ENCODE measurements around the gene THAP7. TPM values are rescaled to one million over a fixed set of nuclear protein-coding genes. Genes with fewer than 3 reads are reported as not detected.
"Not testable (repeated sequence)": the region's sequence is repeated elsewhere in the genome, so short reads cannot be mapped to it uniquely, and the experiment has no call there.

THAP7 gene
- total RNA-seq, 1 donor from 2014 or later, result 14.7 TPM

- no peak overlapping the region for H3K4me3 ChIP-seq
- H3K36me3 ChIP-seq, result no peaks in the 10 kb centered on the region
- DNase-seq (ENCODE audit: low spot score), result no peak
- H3K27ac Mint-ChIP-seq, result no peak overlapping the region
- H2AFZ ChIP-seq (replicated peaks), result no peak overlapping the region
- H3F3A ChIP-seq (ENCODE audit: low read depth), result peaks cover 6% of the 10 kb centered on the region
- H3K36me3 Mint-ChIP-seq, result no peaks in the 10 kb centered on the region
- peaks cover 9% of the 10 kb centered on the region for H3K27me3 Mint-ChIP-seq (ENCODE audit: insufficient read depth, low read depth)
- H3K79me2 ChIP-seq (ENCODE audit: low read depth), result no peaks in the 10 kb centered on the region
- H3K9me3 ChIP-seq (ENCODE audit: low read depth), result no peaks in the 10 kb centered on the region
- peaks cover 41% of the 10 kb centered on the region for H3K4me1 Mint-ChIP-seq
- H3K4me1 ChIP-seq, result peaks cover 8% of the 10 kb centered on the region
- H4K20me1 ChIP-seq (ENCODE audit: low read depth), result no peaks in the 10 kb centered on the region
- H3K4me3 Mint-ChIP-seq, result no peak overlapping the region
- no peak overlapping the region for H3K27ac ChIP-seq
- peaks cover 20% of the 10 kb centered on the region for H3K27me3 ChIP-seq
- no peak overlapping the region for H3K4me2 ChIP-seq
- H3K9ac ChIP-seq, result no peak overlapping the region
- no peak for TF ChIP-seq EZH2 (IDR thresholded peaks at IDR 0.05)
- TF ChIP-seq CTCF (IDR thresholded peaks at IDR 0.05), result no peak
- no peak for TF ChIP-seq EZH2phosphoT487 (IDR thresholded peaks at IDR 0.05)
- H3K9me3 Mint-ChIP-seq, result no peaks in the 10 kb centered on the region
Measured at GRCh38 chr22:21041937-21042336, 40.0 kb upstream of the THAP7 start.

GRCh38 chr22:21039158-21039557 is 37.2 kb upstream of the THAP7 start:
- H3K9me3 ChIP-seq (ENCODE audit: low read depth); H4K20me1 ChIP-seq (ENCODE audit: low read depth); DNase-seq (ENCODE audit: low spot score); H3K27ac ChIP-seq; H3K36me3 Mint-ChIP-seq; H3K9me3 Mint-ChIP-seq; H3K4me3 ChIP-seq; H3K4me1 ChIP-seq; H3K79me2 ChIP-seq (ENCODE audit: low read depth); H3F3A ChIP-seq (ENCODE audit: low read depth); H3K9ac ChIP-seq; H3K27me3 Mint-ChIP-seq (ENCODE audit: insufficient read depth, low read depth); H3K36me3 ChIP-seq; H3K4me2 ChIP-seq; H3K4me3 Mint-ChIP-seq; H2AFZ ChIP-seq (replicated peaks); H3K27ac Mint-ChIP-seq: not testable (repeated sequence)
- peaks cover 20% of the 10 kb centered on the region for H3K4me1 Mint-ChIP-seq
- peaks cover 22% of the 10 kb centered on the region for H3K27me3 ChIP-seq

- Mint-ChIP-seq H3K36me3 (no peaks in the 10 kb centered on the region), H3K27me3 (ENCODE audit: insufficient read depth, low read depth) (peaks cover 7% of the 10 kb centered on the region), H3K9me3 (no peaks in the 10 kb centered on the region), H3K4me3 (peak overlapping the region; percentile 8), H3K27ac (no peak overlapping the region), H3K4me1 (peaks cover 13% of the 10 kb centered on the region)
- Histone ChIP-seq H3K4me2 (no peak overlapping the region), H3K27me3 (peaks cover 22% of the 10 kb centered on the region), H3K79me2 (ENCODE audit: low read depth) (no peaks in the 10 kb centered on the region), H4K20me1 (ENCODE audit: low read depth) (no peaks in the 10 kb centered on the region), H3K4me1 (no peaks in the 10 kb centered on the region), H3F3A (ENCODE audit: low read depth) (no peaks in the 10 kb centered on the region), H3K4me3 (no peak overlapping the region), H3K27ac (no peak overlapping the region), H2AFZ (replicated peaks) (no peak overlapping the region), H3K9me3 (ENCODE audit: low read depth) (no peaks in the 10 kb centered on the region), H3K9ac (no peak overlapping the region), H3K36me3 (no peaks in the 10 kb centered on the region)
- no peak for DNase-seq (ENCODE audit: low spot score)
- TF ChIP-seq EZH2phosphoT487 (IDR thresholded peaks at IDR 0.05), result no peak
- no peak for TF ChIP-seq EZH2 (IDR thresholded peaks at IDR 0.05)
- TF ChIP-seq CTCF (IDR thresholded peaks at IDR 0.05), result no peak
Measured at GRCh38 chr22:21038405-21038804, 36.5 kb upstream of the THAP7 start.

GRCh38 chr22:21034989-21035388 is 33.1 kb upstream of the THAP7 start:
- H3K9me3 ChIP-seq (ENCODE audit: low read depth), result no peaks in the 10 kb centered on the region
- no peaks in the 10 kb centered on the region for H4K20me1 ChIP-seq (ENCODE audit: low read depth)
- TF ChIP-seq EZH2 (IDR thresholded peaks at IDR 0.05), result no peak
- TF ChIP-seq CTCF (IDR thresholded peaks at IDR 0.05), result no peak
- TF ChIP-seq EZH2phosphoT487 (IDR thresholded peaks at IDR 0.05), result no peak
- peaks cover 7% of the 10 kb centered on the region for H3F3A ChIP-seq (ENCODE audit: low read depth)
- H3K4me1 Mint-ChIP-seq, result peaks cover 21% of the 10 kb centered on the region
- H3K27ac Mint-ChIP-seq, result no peak overlapping the region
- no peak for DNase-seq (ENCODE audit: low spot score)
- no peaks in the 10 kb centered on the region for H3K36me3 ChIP-seq
- H3K27me3 ChIP-seq, result peaks cover 53% of the 10 kb centered on the region
- H3K9ac ChIP-seq, result no peak overlapping the region
- no peaks in the 10 kb centered on the region for H3K36me3 Mint-ChIP-seq
- no peak overlapping the region for H3K4me3 ChIP-seq
- no peak overlapping the region for H3K4me2 ChIP-seq
- no peaks in the 10 kb centered on the region for H3K4me1 ChIP-seq
- H3K9me3 Mint-ChIP-seq, result no peaks in the 10 kb centered on the region
- H3K79me2 ChIP-seq (ENCODE audit: low read depth), result no peaks in the 10 kb centered on the region
- no peak overlapping the region for H2AFZ ChIP-seq (replicated peaks)
- H3K27ac ChIP-seq, result no peak overlapping the region
- H3K4me3 Mint-ChIP-seq, result no peak overlapping the region
- H3K27me3 Mint-ChIP-seq (ENCODE audit: insufficient read depth, low read depth), result peaks cover 19% of the 10 kb centered on the region

Data from neural progenitor cell (in vitro differentiated cells).